ENCODE data around the gene RCSD1.
A peak's percentile ranks its signal among the peaks of the same experiment; 100 is the strongest.
"Not testable (repeated sequence)": the region's sequence is repeated elsewhere in the genome, so short reads cannot be mapped to it uniquely, and the experiment has no call there.

Gene RCSD1, protein sequence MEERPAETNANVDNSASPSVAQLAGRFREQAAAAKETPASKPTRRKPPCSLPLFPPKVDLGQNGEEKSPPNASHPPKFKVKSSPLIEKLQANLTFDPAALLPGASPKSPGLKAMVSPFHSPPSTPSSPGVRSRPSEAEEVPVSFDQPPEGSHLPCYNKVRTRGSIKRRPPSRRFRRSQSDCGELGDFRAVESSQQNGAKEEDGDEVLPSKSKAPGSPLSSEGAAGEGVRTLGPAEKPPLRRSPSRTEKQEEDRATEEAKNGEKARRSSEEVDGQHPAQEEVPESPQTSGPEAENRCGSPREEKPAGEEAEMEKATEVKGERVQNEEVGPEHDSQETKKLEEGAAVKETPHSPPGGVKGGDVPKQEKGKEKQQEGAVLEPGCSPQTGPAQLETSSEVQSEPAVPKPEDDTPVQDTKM

DNA sequence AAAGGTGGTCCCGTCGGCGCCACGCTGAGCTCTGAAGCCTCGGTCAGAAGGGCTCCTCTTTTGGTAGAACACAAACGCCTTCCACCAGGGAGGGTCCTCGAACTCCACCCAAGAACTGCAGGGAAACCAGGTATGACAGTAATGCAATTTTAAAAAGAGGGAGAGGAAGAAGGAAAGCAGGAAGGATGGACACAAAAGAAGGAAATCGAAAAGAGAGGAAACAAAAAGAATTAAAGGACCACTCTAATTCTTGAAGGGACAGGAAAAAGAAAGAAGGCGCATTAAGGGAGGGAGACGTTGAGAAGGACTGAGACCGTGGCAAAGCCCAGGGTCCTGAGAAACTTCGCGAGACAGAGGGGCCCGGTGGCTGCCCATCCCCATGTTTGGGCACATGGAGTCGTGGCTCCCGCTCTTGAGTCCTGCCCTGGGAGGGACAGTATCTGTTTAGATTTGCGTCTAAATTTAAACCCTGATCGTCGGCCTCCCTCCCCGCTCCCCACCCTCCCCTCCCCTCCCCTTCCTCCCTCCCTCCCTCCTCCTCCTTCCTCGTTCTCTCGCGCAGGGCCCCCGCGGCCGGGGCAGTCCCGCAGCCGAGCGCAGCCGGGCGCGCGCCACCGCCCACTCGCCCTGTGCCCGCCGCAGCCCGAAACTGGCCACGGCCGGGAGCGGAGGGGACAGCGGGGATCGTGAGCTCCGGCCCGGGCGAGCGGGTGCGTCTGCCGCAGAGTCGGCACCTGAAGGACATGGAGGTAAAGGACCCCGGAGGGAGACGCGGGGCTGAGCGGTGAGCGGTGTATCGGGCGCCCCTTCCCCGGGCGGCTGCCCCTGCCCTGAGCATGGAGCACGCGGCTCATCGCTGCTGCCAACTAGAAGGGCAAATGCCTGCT is at the start of gene RCSD1:
Gene RCSD1, plus strand, starts transcription at position 552 of the 887 bp plus-strand sequence. Its CDS starts 192 bp downstream, at position 744.
- peak; percentile 60 to 66 for DNase-seq

DNA sequence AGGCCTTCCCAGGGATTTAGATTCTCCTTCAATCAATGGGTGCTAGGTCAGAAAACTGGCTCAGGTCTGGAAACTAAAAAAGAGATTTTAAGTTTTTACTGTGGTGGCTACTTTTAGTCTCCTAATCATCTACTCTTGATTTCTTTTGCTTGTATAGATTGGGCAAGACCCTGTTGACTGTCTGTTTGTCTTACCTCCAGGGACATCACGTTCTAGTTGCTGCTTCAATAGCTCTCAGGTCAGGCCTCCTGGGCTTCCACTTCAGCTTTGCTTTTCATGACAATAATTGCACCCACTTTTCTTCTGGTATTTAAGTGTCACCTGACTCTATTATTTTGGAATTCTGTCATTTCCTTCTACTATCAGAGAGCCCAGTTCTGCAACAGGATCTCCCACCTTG is 48.0 kb upstream of the RCSD1 start:
- no peak for DNase-seq

DNA sequence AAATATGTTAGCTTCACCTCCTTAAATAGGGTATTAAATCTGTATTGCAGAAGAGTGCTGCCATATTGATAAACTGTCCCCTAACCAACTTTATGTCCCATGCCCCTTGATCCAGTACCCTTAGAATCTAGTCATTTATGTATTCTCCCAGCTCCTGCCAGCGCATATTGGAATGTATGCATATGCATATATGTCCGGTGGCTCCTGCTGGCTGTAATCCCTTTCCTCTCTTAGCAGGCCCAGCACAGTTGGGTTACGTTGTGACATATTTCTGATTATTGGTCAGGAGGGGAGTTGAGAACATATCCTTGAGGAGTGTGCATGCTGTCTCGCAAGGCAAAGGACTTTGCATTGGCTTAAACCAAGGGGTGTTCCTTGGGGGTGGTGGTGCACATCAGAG is 47.3 kb upstream of the RCSD1 start:
- DNase-seq: no peak

DNA sequence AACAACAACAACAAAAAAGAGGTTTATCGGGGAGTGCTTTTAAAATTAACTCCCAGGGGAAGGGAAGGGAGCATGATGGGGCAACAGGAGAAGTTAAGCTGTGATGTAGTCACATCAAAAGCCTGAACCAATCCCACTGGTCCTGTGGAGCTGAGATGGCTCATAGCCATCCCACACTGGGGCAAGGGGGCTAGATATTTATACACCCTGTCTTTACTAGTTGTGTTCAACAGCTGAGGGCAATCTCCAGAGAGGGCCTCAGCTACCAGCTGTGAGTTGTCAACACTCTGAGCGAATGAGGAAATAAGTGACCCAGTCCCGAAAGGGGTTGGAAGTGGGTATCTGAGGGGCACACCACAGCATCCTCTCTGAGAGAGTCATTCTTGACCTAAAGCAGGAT is 45.5 kb upstream of the RCSD1 start:
- no peak for DNase-seq

DNA sequence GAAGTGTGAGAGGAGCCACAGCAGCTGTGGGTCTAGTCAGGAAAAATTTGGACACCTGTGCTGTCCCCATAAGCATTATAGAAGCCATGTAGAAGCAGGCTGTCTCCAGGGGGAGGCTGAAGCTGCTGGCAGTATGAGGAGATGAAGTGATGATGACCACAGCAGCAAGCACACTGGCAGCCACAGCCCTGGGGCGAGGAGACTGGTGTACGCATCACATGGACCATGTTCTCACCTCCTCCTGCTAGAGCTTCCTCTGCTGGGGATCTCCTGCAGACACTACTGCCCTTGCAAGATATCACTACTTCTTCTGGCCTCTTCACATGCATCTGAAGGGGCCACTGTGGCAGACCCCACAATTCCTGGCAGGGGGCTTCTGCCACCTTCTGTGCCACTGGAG is 42.7 kb upstream of the RCSD1 start:
- no peak for DNase-seq

DNA sequence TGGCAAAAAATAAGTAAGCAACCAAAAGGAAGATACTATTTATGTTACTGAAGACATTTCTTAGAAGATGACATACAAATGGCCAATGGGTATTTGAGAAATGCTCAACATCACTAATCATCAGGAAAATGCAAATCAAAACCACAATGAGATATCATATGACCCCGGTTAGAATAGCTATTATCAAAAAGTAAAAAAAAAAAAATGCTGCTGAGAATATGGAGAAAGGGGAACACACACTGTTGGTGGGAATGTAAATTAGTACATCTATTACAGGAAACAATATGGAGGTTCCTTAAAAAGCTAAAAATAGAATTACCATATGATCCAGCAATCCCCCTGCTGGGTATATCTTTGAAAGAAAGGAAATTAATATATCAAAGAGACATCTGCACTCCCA is 42.2 kb upstream of the RCSD1 start:
- no peak for DNase-seq

DNA sequence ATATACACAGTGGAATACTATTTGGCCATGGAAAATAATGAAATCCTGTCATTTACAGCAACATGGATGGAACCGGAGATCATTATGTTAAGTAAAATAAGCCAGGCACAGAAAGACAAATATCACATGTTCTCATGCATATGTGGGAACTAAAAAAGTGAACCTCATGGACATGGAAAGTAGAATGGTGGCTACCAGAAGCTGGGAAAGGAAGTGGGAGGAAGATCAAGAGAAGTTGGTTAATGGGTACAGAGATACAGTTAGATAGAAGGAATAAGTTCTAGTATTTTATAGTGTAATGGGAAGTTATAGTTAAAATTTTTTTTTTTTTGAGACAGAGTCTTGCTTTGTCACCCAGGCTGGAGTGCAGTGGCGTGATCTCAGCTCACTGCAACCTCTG is 41.7 kb upstream of the RCSD1 start:
- no peak for DNase-seq

DNA sequence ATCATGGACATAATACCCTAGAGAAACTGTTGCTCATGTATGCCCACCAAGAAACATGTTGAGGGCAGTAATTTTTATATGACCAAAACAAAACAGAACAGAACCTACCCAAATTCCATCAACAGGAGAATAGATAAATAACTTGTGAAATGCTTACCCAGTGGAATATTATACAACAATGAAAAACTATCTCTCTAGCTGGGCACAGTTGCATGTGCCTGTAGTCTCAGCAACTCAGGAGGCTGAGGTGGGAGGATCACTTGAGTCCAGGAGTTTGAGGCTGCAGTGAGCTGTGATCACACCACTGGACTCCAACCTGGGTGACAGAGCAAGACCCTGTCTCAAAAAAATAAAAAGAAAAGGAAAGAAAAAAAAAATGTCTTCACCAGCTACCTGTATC is 37.6 kb upstream of the RCSD1 start:
- DNase-seq: no peak

DNA sequence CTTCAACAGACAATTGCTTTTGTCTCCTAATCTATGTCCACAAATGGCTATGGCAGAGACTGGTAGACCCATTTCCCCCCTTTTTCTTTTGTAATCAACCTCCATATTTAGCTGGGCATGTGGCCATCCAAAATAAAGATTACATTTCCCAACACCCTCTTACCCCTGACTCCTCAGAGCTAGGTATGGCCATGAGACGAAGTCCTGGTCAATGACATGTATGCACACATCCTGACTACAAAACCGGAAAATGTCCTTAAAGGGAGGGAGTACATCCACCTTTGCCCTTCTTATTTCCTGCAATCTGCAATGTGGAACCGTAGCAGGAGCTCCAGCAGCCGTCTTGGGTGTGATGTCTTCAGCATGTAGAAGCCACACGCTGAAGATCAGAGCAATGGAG is 36.2 kb upstream of the RCSD1 start:
- DNase-seq: no peak

DNA sequence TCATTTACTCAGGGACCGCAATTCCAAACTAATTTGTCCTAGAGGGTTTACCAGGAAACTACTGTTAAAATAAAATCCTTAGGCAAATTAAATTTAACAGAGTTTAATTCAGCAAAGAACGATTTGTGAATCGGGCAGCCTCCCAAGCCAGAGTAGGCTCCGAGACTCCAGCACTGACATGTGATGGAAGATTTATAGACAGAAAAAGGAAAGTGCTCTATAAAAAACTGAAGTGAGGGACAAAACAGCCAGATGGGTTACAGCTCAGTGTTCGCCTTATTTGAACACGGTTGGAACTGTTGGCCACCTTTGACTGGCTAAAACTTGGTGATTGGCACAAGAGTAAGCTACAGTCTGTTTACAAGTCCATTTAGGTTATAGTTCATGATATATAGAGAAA is 35.2 kb upstream of the RCSD1 start:
- DNase-seq: no peak

DNA sequence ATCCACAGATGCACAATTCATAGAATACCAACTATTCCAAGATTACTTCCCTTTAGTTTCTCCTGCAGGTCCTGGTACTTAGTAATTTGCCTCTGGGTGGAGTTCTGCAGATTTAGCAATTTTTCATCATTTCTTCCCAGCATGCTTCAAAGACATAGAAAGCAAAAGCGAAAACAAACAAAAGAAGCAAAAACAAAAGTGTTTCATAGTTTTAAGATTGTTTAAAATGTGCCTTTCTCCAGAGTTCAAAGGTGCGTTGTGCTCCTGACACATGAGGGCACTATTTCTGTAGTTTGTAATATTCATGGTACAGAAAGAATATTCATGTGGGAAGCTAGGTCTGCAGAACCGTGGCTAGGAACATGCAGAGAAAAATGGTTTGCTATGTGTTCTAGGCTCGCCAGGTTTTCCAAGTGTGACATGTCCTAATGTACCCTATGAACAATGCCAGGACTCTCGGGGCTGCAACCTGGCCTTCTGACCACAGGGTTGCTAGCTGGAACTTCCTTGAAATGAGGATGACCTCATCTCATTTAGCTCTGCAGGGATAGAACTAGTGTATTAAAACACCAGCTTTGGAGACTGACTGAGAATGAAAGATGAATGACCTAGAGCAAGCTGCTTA is 30.0 kb upstream of the RCSD1 start:
- DNase-seq: peak; percentile 26 to 39

DNA sequence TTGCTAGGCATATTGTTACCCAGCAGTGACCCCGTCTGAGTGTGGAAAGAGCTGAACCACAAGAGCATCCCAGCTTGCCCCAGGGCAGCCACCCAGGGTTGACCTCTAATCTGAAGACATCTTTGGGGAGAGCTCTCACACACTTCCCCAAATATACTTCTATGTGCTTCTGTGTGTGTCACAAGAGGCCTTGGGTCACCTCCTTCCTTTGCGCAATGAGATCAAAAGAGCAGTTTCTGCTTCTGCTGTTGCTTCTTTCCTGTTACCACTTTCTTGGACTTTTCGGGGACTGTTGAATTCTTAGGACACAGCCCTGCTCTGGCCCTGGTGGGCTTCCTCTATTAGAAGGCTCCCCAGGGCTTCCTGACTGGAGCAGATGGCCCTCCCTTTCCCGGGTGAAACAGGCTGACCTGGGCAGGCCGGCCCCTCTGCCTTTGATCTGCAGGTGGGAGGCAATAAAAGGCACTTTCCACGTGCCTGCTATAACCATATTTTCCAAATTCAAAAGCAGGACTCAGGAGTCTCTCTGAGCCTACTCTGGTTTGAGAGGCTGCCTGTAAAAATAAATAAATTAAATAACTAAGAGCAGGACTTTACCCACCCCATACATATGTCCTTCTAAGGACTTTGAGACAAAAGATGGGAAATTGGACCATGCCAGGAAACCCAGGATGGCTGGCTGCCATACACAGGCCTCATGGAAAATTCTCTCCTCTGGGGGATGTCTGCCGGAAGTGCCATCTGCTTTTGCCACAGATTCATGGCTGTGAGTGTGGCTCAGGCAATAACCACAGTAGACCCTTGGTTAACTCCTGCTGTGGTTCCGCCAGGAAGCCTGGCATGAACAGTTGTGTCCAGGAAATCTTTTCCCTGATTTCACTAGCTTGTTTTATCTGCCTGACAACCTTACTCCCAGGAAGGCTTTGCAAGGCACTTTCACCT is 28.3 kb upstream of the RCSD1 start:
- DNase-seq: peak in 1 of 2 donors; percentile 5

DNA sequence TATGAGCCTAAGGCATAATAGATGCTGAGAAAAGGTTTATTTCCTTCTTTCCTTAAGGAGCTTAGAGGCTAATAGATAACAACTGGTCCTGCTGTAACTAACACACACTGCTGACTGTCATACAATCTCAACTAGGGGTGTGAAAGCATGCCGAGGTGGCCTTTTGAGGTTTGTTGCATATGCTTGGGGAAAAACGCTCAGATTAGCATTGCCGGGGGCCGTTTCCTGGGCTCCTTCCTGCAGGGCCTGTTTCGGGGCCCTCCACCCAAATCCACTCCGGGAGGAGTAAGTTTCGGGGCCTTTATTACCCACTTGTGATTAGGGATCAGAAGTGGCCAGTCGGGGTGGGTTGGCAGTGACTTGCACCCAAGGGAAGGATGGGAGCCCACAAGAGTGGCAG is 27.2 kb upstream of the RCSD1 start:
- peak in 1 of 2 donors; percentile 13 for DNase-seq

DNA sequence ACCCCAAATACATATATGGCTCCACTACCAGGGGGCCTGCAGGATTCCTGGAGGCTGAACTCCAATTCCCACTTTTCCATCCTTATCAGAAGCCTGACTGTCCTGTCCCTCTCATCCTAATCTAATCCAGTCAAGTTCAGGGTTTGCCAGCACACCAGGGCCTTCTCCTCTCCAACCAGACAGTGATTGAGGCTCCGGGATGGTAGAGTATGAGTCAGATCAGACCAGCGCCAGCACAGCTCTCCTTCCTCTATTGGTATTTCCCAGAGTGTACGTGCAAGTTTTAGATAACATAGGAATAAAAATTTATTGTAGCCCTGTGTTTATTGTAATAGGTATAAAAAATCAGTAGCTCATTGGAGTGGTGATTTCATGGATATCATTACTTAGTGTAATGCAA is 24.5 kb upstream of the RCSD1 start:
- DNase-seq: no peak

DNA sequence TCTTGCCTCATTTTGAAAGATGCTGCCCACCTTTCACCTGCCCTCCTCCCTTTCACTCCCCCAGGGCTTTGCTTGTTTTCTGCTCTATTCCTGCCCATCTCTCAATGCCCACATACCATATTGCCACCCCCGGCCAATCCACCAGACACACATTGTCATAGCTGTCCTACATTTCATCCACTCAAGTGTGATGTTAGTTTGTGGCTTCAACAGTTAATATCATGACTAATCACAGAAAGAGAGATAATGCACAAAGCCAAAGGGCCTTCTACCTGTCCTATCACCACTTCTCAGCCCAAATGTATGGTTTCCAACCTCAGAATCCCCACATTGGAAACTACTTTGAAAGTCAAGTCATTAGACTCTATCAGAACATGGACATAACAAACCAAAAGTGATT is 18.0 kb upstream of the RCSD1 start:
- DNase-seq: no peak

DNA sequence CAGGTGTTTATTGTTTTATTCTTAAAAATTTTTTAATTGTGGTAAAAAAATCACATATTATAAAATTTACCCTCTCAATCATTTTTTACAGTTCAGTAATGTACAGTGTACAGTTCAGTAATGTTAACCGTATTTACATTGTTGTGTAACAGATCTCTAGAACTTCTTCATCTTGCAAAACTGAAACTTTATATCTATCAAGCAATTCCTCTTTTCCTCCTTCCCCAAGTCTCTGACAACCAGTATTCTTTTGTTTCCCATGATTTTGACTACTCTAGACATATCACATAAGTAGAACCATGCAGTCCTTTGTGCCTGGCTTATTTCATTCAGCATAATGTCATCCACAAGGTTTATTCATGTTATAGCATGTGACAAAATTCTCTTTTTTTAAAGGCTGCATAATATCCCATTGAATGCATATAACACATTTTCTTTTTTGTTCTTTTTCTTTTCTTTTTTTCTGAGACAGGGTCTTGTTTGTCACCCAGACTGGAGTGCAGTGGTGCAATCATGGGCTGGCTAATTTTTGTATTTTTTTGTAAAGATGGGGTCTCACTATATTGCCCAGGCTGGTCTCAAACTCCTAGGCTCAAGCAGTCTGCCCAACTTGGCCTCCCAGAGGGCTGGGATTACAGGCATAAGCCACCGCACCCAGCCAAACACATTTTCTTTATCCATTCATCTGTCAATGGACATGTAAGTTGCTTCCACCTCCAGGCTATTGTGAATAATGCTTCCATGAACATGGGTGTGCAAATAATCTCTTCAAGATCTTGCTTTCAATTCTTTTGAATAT is 17.2 kb upstream of the RCSD1 start:
- no peak for DNase-seq

DNA sequence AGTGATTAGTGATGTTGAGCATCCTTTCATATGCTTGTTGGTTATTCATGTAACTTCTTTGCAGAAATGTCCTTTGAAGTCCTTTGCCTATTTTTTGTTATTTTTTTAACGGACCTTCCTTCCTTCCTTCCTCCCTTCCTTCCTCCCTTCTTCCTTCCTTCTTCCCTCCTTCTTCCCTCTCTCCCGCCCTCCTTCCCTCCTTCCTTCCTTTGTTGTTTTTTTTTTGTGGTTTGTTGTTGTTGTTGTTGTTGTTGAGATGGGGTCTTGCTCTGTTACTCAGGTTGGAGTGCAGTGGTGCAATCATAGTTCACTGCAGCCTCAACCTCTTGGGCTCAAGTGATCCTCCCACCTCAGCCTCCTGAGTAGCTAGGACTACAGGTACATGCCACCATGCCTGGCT is 16.0 kb upstream of the RCSD1 start:
- not testable (repeated sequence) for DNase-seq

DNA sequence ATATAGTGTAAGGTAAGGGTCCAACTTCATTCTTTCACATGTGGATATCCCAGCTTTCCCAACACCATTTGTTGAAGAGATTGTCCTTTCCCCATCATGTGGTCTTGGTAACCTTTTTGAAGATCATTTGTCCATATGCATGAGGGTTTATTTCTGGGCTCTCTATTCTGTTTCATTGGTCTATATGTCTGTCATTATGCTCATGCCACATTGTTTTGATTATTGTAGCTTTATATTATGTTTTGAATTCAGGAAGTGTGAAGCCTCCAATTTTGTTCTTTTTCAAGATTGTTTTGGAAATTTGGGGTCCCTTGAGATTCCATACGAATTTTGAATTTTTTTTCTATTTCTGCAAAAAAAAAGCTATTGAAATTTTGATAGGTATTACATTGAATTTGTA is 15.2 kb upstream of the RCSD1 start:
- DNase-seq: no peak

DNA sequence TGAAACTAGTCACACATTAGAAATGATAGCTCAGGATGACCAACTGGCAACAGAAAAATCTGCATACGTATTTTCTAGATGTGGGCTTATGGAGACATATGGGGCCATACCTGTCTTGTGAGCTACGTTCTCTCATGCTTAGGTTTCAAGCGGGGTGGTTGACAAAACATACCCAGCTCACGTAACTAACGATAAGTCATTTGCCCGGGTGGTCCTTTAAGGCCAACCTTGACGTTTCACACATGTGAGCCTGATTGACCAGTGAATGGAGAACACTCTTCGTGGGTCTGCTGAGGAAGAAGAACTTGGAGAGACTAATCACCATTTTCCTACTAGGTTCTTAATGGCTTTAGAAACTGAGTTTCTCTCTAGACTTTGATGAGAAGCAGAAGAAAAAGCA is 13.5 kb upstream of the RCSD1 start:
- DNase-seq: no peak

DNA sequence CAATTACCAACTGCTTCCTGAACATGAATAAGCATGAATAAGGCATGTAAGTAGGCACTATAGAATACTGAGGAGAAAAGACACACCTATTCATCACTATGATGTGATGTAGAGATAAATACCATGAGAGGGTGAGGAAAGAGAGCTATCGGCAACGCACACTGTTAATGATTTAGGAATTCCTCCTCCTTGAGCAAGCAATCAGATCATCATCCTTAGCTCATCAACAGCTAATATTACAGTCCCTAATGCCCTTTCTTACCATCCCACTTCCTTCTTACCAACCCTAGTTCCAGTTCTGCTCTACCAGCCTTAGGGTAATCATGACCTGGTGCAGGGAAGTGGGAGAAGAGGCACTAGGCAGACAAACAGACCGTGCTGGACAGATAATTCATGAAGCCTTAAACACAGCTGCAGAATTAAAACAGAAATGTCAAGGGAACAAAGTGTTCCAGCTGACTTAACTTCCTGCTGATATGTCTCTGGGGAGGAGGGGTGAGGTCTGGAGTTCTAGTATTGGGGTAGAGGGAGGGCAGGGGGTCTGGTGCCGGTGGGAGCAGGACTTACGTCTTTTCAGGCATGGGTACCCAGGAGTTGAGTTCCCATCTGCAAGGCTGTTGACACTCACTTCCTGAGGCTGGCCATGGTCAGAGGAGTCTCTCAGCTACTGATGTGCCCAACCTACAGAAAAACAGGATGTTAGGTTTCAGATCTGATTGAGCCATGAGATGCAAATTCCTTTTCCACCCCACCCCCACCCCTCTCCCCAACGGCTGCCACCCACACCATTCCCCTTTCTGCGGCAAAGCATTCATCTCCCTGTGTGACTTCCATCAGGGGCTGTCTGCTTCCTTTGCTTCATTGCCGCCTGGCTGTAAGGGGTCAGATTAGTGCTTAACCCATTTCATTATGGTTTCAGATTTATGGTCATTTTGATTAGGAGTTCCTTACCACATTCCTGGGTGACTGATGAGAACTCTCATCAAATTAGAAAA is 12.6 kb upstream of the RCSD1 start:
- peak in 1 of 2 donors; percentile 19 for DNase-seq
